ENCODE measurements around the gene ANKRD37. TPM values are rescaled to one million over a fixed set of nuclear protein-coding genes. Genes with fewer than 3 reads are reported as not detected.
A peak's percentile ranks its signal among the peaks of the same experiment; 100 is the strongest.

Gene ANKRD37
- total RNA-seq, 4 donors from 2014 or later, result 8.0 to 20.4 (median 10.9) TPM

- H3K9me3 ChIP-seq, result no peaks in the 10 kb centered on the region
- H3K36me3 ChIP-seq, result no peaks in the 10 kb centered on the region
- TF ChIP-seq POLR2AphosphoS5 (IDR thresholded peaks at IDR 0.05) (peak in 2 of 3 donors; percentile 42 to 71), EP300 (IDR thresholded peaks at IDR 0.05) (no peak), POLR2A (IDR thresholded peaks at IDR 0.05) (no peak)
- TF ChIP-seq, protein P1, sequence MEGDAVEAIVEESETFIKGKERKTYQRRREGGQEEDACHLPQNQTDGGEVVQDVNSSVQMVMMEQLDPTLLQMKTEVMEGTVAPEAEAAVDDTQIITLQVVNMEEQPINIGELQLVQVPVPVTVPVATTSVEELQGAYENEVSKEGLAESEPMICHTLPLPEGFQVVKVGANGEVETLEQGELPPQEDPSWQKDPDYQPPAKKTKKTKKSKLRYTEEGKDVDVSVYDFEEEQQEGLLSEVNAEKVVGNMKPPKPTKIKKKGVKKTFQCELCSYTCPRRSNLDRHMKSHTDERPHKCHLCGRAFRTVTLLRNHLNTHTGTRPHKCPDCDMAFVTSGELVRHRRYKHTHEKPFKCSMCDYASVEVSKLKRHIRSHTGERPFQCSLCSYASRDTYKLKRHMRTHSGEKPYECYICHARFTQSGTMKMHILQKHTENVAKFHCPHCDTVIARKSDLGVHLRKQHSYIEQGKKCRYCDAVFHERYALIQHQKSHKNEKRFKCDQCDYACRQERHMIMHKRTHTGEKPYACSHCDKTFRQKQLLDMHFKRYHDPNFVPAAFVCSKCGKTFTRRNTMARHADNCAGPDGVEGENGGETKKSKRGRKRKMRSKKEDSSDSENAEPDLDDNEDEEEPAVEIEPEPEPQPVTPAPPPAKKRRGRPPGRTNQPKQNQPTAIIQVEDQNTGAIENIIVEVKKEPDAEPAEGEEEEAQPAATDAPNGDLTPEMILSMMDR (IDR thresholded peaks at IDR 0.05), result no peak
- no peaks in the 10 kb centered on the region for H3K27me3 ChIP-seq
- 31% methylated on average over 4 of the region's 4 CpGs for WGBS
- H3K4me3 ChIP-seq, result no peak overlapping the region
- no peak for DNase-seq (ENCODE audit: low spot score in 2 of 2)
- peaks cover 16% of the 10 kb centered on the region for H3K4me1 ChIP-seq
- peak overlapping the region; percentile 54 for H3K27ac ChIP-seq
Observed at GRCh38 chr4:185383451-185383850, 13.2 kb upstream of the ANKRD37 start.

- Histone ChIP-seq H3K36me3 (no peaks in the 10 kb centered on the region), H3K4me1 (peaks cover 16% of the 10 kb centered on the region), H3K9me3 (no peaks in the 10 kb centered on the region), H3K27ac (peak overlapping the region; percentile 54), H3K27me3 (no peaks in the 10 kb centered on the region), H3K4me3 (no peak overlapping the region)
- 62% methylated on average over 2 of the region's 2 CpGs for WGBS
- no peak for DNase-seq (ENCODE audit: low spot score in 2 of 2)
- TF ChIP-seq EP300 (IDR thresholded peaks at IDR 0.05) (no peak), POLR2A (IDR thresholded peaks at IDR 0.05) (no peak), POLR2AphosphoS5 (IDR thresholded peaks at IDR 0.05) (no peak)
- TF ChIP-seq, protein P1 (IDR thresholded peaks at IDR 0.05), result no peak
Observed at GRCh38 chr4:185384061-185384460, 12.6 kb upstream of the ANKRD37 start.

DNA sequence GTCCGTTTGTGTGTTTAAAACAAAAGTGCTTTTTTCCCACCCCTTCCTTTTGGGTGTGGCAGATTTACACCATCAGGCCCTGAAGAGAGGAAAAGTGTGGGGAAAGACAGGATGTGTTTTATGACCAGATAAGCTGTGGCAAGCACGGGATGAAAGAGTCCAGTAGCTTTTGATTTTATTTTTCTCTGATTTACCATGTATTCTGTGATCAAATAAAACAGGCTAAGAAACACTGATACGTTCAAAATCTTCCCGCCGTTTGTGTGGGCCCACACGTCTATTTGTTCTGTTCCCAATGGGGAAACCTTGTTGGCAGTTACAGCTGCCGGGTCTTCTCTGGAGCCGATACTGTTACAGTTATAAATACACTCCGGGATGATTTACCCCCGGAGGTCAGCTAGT, 11.7 kb upstream of the ANKRD37 start:
- no peaks in the 10 kb centered on the region for H3K9me3 ChIP-seq
- H3K36me3 ChIP-seq, result no peaks in the 10 kb centered on the region
- DNase-seq (ENCODE audit: low spot score in 2 of 2), result no peak
- no peaks in the 10 kb centered on the region for H3K27me3 ChIP-seq
- H3K4me1 ChIP-seq, result peaks cover 16% of the 10 kb centered on the region
- TF ChIP-seq POLR2A (IDR thresholded peaks at IDR 0.05), result no peak
- no peak for TF ChIP-seq POLR2AphosphoS5 (IDR thresholded peaks at IDR 0.05)
- TF ChIP-seq EP300 (IDR thresholded peaks at IDR 0.05), result no peak
- TF ChIP-seq, protein P1 (IDR thresholded peaks at IDR 0.05), result no peak
- no peak overlapping the region for H3K27ac ChIP-seq
- H3K4me3 ChIP-seq, result no peak overlapping the region
- WGBS, result 27% methylated on average over 10 of the region's 10 CpGs

GRCh38 chr4:185387957-185388356, 8.7 kb upstream of the ANKRD37 start:
- Histone ChIP-seq H3K9me3 (no peaks in the 10 kb centered on the region), H3K4me1 (peaks cover 16% of the 10 kb centered on the region), H3K4me3 (no peak overlapping the region), H3K27ac (no peak overlapping the region), H3K36me3 (no peaks in the 10 kb centered on the region), H3K27me3 (no peaks in the 10 kb centered on the region)
- no peak for DNase-seq (ENCODE audit: low spot score in 2 of 2)
- 93% methylated on average over 12 of the region's 12 CpGs for WGBS
- TF ChIP-seq POLR2AphosphoS5 (IDR thresholded peaks at IDR 0.05) (no peak), POLR2A (IDR thresholded peaks at IDR 0.05) (no peak), EP300 (IDR thresholded peaks at IDR 0.05) (no peak)
- TF ChIP-seq, protein P1 (IDR thresholded peaks at IDR 0.05), result no peak

DNA sequence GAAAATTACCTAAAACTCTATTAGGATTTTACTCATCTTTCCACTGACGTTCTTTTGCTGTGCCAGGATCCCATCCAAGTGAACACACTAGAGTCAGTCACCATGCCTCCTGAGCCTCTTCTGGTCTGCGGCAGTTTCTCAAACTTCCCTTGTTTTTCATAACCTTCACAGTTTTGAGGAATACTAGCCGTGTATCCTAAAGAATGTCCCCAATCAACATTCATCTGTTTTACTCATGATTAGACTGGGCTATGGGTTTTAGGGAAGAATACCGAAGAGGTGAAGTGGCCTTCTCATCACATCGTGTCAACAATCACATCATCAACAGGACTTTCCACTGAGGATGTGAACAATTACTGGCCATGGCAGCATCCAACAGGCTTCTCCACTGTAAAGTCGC, 5.7 kb upstream of the ANKRD37 start:
- TF ChIP-seq, protein P1 (IDR thresholded peaks at IDR 0.05), result no peak
- TF ChIP-seq POLR2AphosphoS5 (IDR thresholded peaks at IDR 0.05) (no peak), EP300 (IDR thresholded peaks at IDR 0.05) (no peak), POLR2A (IDR thresholded peaks at IDR 0.05) (no peak)
- Histone ChIP-seq H3K27ac (no peak overlapping the region), H3K9me3 (no peaks in the 10 kb centered on the region), H3K4me3 (no peak overlapping the region), H3K27me3 (no peaks in the 10 kb centered on the region), H3K4me1 (peaks cover 11% of the 10 kb centered on the region), H3K36me3 (no peaks in the 10 kb centered on the region)
- no peak for DNase-seq (ENCODE audit: low spot score in 2 of 2)
- WGBS, result 94% methylated on average over 6 of the region's 6 CpGs
